GM12892 (cell line): Measurements from ENCODE around the gene OCA2.

Experiments used
- POLR2A ChIP-seq: IDR thresholded peaks from 2 replicates; pipeline ENCODE4 v1.6.1; 2011; ENCODE audit warnings: low read depth, low read length, control low read depth
- POLR2AphosphoS5 ChIP-seq: IDR thresholded peaks from 2 replicates; pipeline ENCODE4 v1.6.1; 2011; ENCODE audit warnings: low read depth, low read length, control low read depth

DNA sequence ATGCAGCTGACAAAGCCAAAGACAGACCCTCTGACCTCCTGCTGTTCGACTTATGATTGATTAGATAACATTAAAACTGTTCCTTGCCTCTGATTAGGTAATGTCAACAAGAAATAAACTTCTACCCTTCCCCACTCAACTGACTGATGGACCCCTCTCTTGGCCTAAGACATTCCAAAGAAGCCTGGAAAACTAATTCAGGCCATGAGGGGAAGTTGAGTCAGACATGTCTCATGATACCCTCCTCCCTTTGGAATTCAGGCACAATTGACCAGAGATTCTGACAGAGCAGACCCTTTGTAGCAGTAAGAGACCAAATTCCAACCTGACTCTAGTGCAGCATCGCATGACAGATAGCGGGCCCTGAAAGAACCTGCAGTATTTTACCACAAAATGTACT is 354.5 kb downstream of the OCA2 start:
- TF ChIP-seq POLR2A = no peak
- no peak for TF ChIP-seq POLR2AphosphoS5
